ENCODE measurements around the gene PIK3R3. TPM values are rescaled to one million over a fixed set of nuclear protein-coding genes. Genes with fewer than 3 reads are reported as not detected.
A peak's percentile ranks its signal among the peaks of the same experiment; 100 is the strongest.

The PIK3R3 gene
- total RNA-seq, 2 experiments from 2014 or later = 0.65 to 0.83 TPM

- DNase-seq = no peak
- H3K4me1 Mint-ChIP-seq (ENCODE audit: low read depth) = no peaks in the 10 kb centered on the region
- intact Hi-C loops (cut with micrococcal nuclease) = no loop called here
- H3K4me3 Mint-ChIP-seq = no peak overlapping the region
- no peaks in the 10 kb centered on the region for H3K9me3 Mint-ChIP-seq
- CTCF ChIA-PET = interaction anchor here (0.9 to 1.2 kb wide), 2 partner anchors 17 to 170 kb away, joined by 3 to 4 read pairs; no protein-coding TSS in a partner anchor
- H3K27me3 Mint-ChIP-seq = peaks cover 7% of the 10 kb centered on the region
- H3K36me3 Mint-ChIP-seq = no peaks in the 10 kb centered on the region
- H3K27ac Mint-ChIP-seq = no peak overlapping the region
- POLR2A ChIA-PET = no interaction called here
These were observed 78.7 kb downstream of the PIK3R3 start for GRCh38 chr1:46053734-46054133.

GRCh38 chr1:46044116-46044515 is 88.3 kb downstream of the PIK3R3 start:
- DNase-seq = no peak
- ChIA-PET POLR2A (no interaction called here), CTCF (interaction anchor here (0.8 to 1.3 kb wide), 2 partner anchors 10 to 179 kb away, joined by 3 to 4 read pairs; no protein-coding TSS in a partner anchor)
- intact Hi-C loops (cut with micrococcal nuclease) = no loop called here
- Mint-ChIP-seq H3K9me3 (no peaks in the 10 kb centered on the region), H3K4me1 (ENCODE audit: low read depth) (no peaks in the 10 kb centered on the region), H3K36me3 (no peaks in the 10 kb centered on the region), H3K4me3 (no peak overlapping the region), H3K27me3 (peaks cover 3% of the 10 kb centered on the region), H3K27ac (no peak overlapping the region)

DNA sequence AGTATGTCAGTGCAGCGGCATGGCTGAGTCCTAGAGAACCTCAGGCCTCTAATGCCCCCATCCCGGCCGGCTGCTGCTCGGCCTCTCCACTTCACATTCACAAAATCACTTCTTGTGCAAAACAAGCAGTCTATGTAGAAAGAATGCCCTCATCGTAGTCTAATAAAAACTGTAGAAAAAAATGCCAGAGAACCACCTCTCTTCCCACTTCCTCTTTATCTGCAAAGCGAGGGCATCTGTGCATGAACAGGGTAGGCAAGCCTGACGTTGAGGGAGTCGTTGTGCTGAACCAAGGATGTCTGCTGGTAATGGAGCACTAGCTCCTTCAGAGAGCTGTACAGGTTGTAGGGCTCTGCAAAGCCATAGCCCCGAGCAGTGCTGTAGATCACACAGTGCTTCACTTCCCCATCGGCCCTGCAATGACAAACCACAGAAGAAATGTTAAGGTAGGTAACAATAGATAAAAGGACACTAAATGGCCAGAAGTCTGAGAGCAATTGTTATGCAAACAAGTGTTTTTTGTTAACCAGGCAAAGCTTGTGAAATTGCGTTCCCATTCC is 88.9 kb downstream of the PIK3R3 start:
- CTCF ChIA-PET = interaction anchor here (0.8 to 1.3 kb wide), 2 partner anchors 9 to 180 kb away, joined by 3 to 4 read pairs; no protein-coding TSS in a partner anchor
- intact Hi-C loops (cut with micrococcal nuclease) = no loop called here
- no peak overlapping the region for H3K4me3 Mint-ChIP-seq
- no peaks in the 10 kb centered on the region for H3K4me1 Mint-ChIP-seq (ENCODE audit: low read depth)
- H3K27me3 Mint-ChIP-seq = peaks cover 3% of the 10 kb centered on the region
- no peaks in the 10 kb centered on the region for H3K9me3 Mint-ChIP-seq
- POLR2A ChIA-PET = no interaction called here
- no peaks in the 10 kb centered on the region for H3K36me3 Mint-ChIP-seq
- no peak for DNase-seq
- H3K27ac Mint-ChIP-seq = no peak overlapping the region

DNA sequence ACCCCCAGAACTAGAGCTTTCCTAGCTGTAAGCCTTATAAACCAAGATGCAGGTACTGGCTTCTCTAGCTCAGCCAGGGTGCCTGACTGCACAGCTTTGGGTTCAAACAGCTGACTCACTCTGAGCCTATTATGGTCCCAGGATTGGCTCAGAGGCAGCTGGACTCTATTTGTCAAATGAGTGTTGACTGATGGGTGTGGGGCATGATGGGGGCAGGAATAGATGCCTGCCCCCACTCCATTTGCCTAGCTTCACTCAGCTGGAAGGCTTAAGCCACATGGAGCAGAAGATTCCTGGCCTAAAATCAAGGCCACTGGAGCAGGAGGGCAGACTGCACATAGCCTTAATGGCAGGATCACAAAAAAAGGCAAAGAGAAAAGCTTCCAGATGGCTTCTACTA is 90.5 kb downstream of the PIK3R3 start:
- ChIA-PET CTCF (interaction anchor here (0.7 to 1.6 kb wide), 2 partner anchors 73 to 182 kb away, joined by 3 read pairs; no protein-coding TSS in a partner anchor), POLR2A (no interaction called here)
- H3K36me3 Mint-ChIP-seq = no peaks in the 10 kb centered on the region
- DNase-seq = no peak
- H3K27me3 Mint-ChIP-seq = no peaks in the 10 kb centered on the region
- no peaks in the 10 kb centered on the region for H3K9me3 Mint-ChIP-seq
- H3K27ac Mint-ChIP-seq = no peak overlapping the region
- no peak overlapping the region for H3K4me3 Mint-ChIP-seq
- no peaks in the 10 kb centered on the region for H3K4me1 Mint-ChIP-seq (ENCODE audit: low read depth)
- intact Hi-C loops (cut with micrococcal nuclease) = no loop called here

GRCh38 chr1:46041551-46041950 is 90.9 kb downstream of the PIK3R3 start:
- H3K4me3 Mint-ChIP-seq = no peak overlapping the region
- no peaks in the 10 kb centered on the region for H3K27me3 Mint-ChIP-seq
- intact Hi-C loops (cut with micrococcal nuclease) = no loop called here

GRCh38 chr1:46039571-46040052 is 92.8 kb downstream of the PIK3R3 start:
- Mint-ChIP-seq H3K9me3 (no peaks in the 10 kb centered on the region), H3K27ac (no peak overlapping the region), H3K36me3 (no peaks in the 10 kb centered on the region), H3K4me1 (ENCODE audit: low read depth) (no peaks in the 10 kb centered on the region), H3K4me3 (no peak overlapping the region), H3K27me3 (no peaks in the 10 kb centered on the region)
- no peak for DNase-seq
- intact Hi-C loops (cut with micrococcal nuclease) = no loop called here
- POLR2A ChIA-PET = no interaction called here
- CTCF ChIA-PET = interaction anchor here (0.9 to 7.5 kb wide), 5 partner anchors 129 to 185 kb away, joined by 3 to 71 read pairs (median 3); no protein-coding TSS in a partner anchor

More at GRCh38 chr1:46041551-46041950, 90.9 kb downstream of the PIK3R3 start:
- Mint-ChIP-seq H3K4me1 (ENCODE audit: low read depth) (no peaks in the 10 kb centered on the region), H3K27ac (no peak overlapping the region), H3K36me3 (no peaks in the 10 kb centered on the region), H3K9me3 (no peaks in the 10 kb centered on the region)
- POLR2A ChIA-PET = no interaction called here
- DNase-seq = no peak
- CTCF ChIA-PET = interaction anchor here (1.5 to 1.6 kb wide), 2 partner anchors 181 to 182 kb away, joined by 3 read pairs; no protein-coding TSS in a partner anchor

DNA sequence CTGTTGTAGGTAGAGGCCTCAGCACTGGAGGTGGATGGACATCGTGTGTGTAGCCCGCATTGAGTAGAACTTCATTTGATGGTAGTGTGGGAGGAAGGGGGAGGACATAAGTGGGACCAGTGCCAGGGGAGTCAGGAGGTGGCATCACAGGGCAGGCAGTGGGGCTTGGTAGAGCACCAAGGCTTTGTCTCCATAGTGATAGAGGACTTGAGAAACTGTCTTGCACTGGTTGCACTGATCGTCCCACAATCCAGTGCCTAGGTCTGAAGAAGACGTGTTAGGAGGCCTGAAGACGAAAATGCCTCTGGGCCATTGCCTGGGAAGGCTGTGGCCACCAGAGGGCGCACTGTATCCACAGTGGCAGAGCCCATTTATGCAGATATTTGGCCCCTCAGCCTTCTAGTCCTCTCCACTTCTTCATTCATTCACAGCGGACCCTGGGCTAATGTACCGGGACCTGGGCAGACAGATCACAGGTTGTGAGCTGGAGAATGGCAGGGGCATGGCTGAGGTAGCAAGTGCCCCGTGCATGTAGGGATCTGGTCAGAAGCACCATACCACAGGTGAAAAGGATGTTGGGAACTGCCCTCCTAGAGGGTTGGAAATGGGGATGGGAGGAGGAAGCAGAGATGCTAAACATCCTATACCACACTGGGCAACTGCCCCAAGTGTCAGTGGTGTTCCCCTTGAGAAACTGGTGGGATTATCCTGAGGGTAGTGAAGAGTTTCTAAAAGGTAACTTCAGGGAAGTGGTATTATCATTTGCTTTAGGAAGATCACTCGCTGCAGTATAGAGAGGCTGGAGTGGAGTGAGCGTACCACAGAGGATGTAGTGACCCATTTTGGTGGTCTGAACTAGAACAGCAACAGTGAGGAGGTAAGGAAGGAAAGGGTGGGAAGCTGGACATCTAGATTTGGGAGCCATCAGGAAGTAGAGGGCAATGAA is 95.3 kb downstream of the PIK3R3 start:
- POLR2A ChIA-PET = no interaction called here

GRCh38 chr1:46034601-46035516 is 97.6 kb downstream of the PIK3R3 start:
- Mint-ChIP-seq H3K4me3 (no peak overlapping the region), H3K27me3 (no peaks in the 10 kb centered on the region), H3K27ac (no peak overlapping the region), H3K4me1 (ENCODE audit: low read depth) (no peaks in the 10 kb centered on the region), H3K9me3 (no peaks in the 10 kb centered on the region), H3K36me3 (peaks cover 2% of the 10 kb centered on the region)
- intact Hi-C loops (cut with micrococcal nuclease) = no loop called here
- CTCF ChIA-PET = interaction anchor here (1.0 to 7.5 kb wide), 5 partner anchors 9 to 351 kb away, joined by 3 to 71 read pairs (median 4); no protein-coding TSS in a partner anchor
- no peak for DNase-seq
- POLR2A ChIA-PET = no interaction called here

More for the DNA sequence above, 95.3 kb downstream of the PIK3R3 start:
- H3K27ac Mint-ChIP-seq = no peak overlapping the region
- H3K36me3 Mint-ChIP-seq = peaks cover 2% of the 10 kb centered on the region
- H3K4me3 Mint-ChIP-seq = no peak overlapping the region
- H3K27me3 Mint-ChIP-seq = no peaks in the 10 kb centered on the region
- intact Hi-C loops (cut with micrococcal nuclease) = loop anchor here (1.0 kb wide), 2 partner anchors 142 to 186 kb away; no protein-coding TSS in a partner anchor
- H3K4me1 Mint-ChIP-seq (ENCODE audit: low read depth) = no peaks in the 10 kb centered on the region
- no peaks in the 10 kb centered on the region for H3K9me3 Mint-ChIP-seq
- CTCF ChIA-PET = interaction anchor here (0.6 to 7.5 kb wide), 15 partner anchors 8 to 230 kb away, joined by 3 to 71 read pairs (median 3); partner anchors contain the start of genes P3R3URF, POMGNT1 and TSPAN1
- peak; percentile 88 for DNase-seq

DNA sequence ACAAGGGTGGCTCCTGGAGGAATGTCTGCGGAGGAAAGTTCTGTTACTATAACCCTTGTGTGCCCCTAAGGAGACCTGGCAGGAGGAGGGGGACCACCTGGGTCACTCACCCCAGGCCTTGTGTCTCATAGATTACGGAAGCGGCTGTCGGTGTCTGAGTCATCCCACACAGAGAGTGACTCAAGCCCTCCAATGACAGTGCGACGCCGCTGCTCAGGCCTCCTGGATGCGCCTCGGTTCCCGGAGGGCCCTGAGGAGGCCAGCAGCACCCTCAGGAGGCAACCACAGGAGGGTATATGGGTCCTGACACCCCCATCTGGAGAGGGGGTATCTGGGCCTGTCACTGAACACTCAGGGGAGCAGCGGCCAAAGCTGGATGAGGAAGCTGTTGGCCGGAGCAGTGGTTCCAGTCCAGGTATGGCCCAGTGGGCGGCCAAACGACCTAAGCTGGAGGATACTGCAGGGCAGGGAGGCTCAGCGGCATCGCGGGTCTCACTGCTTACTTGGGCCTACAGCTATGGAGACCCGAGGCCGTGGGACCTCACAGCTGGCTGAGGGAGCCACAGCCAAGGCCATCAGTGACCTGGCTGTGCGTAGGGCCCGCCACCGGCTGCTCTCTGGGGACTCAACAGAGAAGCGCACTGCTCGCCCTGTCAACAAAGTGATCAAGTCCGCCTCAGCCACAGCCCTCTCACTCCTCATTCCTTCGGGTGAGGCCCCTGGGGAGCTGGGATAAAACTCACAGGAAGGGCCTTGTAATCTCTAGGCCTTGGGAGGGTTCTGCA is 101.4 kb downstream of the PIK3R3 start:
- Mint-ChIP-seq H3K4me1 (ENCODE audit: low read depth) (no peaks in the 10 kb centered on the region), H3K27me3 (no peaks in the 10 kb centered on the region), H3K4me3 (no peak overlapping the region), H3K27ac (no peak overlapping the region), H3K36me3 (peaks cover 5% of the 10 kb centered on the region), H3K9me3 (no peaks in the 10 kb centered on the region)
- POLR2A ChIA-PET = no interaction called here
- intact Hi-C loops (cut with micrococcal nuclease) = no loop called here
- CTCF ChIA-PET = no interaction called here
- no peak for DNase-seq

- intact Hi-C loops (cut with micrococcal nuclease) = no loop called here
- no peaks in the 10 kb centered on the region for H3K4me1 Mint-ChIP-seq (ENCODE audit: low read depth)
- peaks cover 5% of the 10 kb centered on the region for H3K36me3 Mint-ChIP-seq
- no peak overlapping the region for H3K27ac Mint-ChIP-seq
- no peak for DNase-seq
- POLR2A ChIA-PET = no interaction called here
- CTCF ChIA-PET = no interaction called here
- H3K9me3 Mint-ChIP-seq = no peaks in the 10 kb centered on the region
- H3K4me3 Mint-ChIP-seq = no peak overlapping the region
- no peaks in the 10 kb centered on the region for H3K27me3 Mint-ChIP-seq
These were observed 102.2 kb downstream of the PIK3R3 start for GRCh38 chr1:46030074-46030870.
